Kidney epithelial cell (primary cell): Measurements from ENCODE around the gene ARSJ. TPM values are rescaled to one million over a fixed set of nuclear protein-coding genes. Genes with fewer than 3 reads are reported as not detected.
"Not testable (repeated sequence)": the region's sequence is repeated elsewhere in the genome, so short reads cannot be mapped to it uniquely, and the experiment has no call there.

ENCODE experiments used
- DNase-seq: peaks from one replicate; pipeline ENCODE4 v3.0.0-alpha.2; 2010; ENCODE audit warnings: low read depth
- H3K27me3 ChIP-seq: 2 replicates; pipeline ENCODE4 v1.6.0; 2011; ENCODE audit warnings: low read length; ENCODE audit not compliant: control insufficient read depth, insufficient read depth
- H3K36me3 ChIP-seq: 2 replicates; pipeline ENCODE4 v1.5.1; 2011; ENCODE audit warnings: low read length; ENCODE audit not compliant: control insufficient read depth, insufficient read depth
- H3K4me3 ChIP-seq: 2 replicates; pipeline ENCODE4 v1.5.1; 2011; ENCODE audit warnings: low read depth, mild to moderate bottlenecking, control low read depth, low read length
- CTCF ChIP-seq: IDR thresholded peaks from 2 replicates; pipeline ENCODE4 v1.5.1; 2011; ENCODE audit warnings: mild to moderate bottlenecking, moderate library complexity, low read length, control low read depth, inconsistent platforms; ENCODE audit not compliant: insufficient read depth, poor library complexity, severe bottlenecking
- total RNA-seq: library from RNA; depleted of rRNA; stranded (reverse); fragments of >200 nt; gene quantifications from 2 replicates; pipeline ENCODE4 v1.2.3, GENCODE V29; 2015

Gene ARSJ
- total RNA-seq, 1 donor from 2014 or later: 13.8 TPM

DNA sequence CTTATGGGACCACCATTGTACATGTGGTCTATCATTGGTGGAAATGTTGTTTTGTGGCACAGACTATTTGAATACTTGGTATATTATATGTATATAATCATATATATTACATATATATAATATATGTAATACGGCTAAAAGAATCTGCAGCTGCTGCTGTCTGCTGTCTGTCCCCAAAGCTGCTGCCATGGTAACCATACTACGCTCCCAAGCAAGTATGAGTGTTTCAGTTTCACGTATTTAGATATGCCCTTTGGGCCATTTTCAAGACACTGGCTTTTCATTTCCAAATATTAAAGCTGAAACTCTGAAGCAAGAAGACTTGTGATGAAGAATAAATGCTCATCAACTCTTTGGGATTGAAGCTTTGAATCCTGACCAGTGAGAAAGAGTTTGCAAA lies 42.0 kb upstream of the ARSJ start:
- Histone ChIP-seq H3K36me3 (no peaks in the 10 kb centered on the region), H3K27me3 (no peaks in the 10 kb centered on the region), H3K4me3 (no peak overlapping the region)
- DNase-seq: no peak
- no peak for TF ChIP-seq CTCF

GRCh38 chr4:114019969-114020358 lies 40.5 kb upstream of the ARSJ start:
- DNase-seq: no peak
- no peaks in the 10 kb centered on the region for H3K36me3 ChIP-seq
- no peak for TF ChIP-seq CTCF
- no peak overlapping the region for H3K4me3 ChIP-seq
- no peaks in the 10 kb centered on the region for H3K27me3 ChIP-seq

GRCh38 chr4:114019276-114019968 lies 40.0 kb upstream of the ARSJ start:
- DNase-seq: no peak
- TF ChIP-seq CTCF: no peak
- no peaks in the 10 kb centered on the region for H3K27me3 ChIP-seq
- no peaks in the 10 kb centered on the region for H3K36me3 ChIP-seq
- no peak overlapping the region for H3K4me3 ChIP-seq

- no peak for TF ChIP-seq CTCF
- no peak for DNase-seq
These were observed 37.9 kb upstream of the ARSJ start for GRCh38 chr4:114017120-114017917.

DNA sequence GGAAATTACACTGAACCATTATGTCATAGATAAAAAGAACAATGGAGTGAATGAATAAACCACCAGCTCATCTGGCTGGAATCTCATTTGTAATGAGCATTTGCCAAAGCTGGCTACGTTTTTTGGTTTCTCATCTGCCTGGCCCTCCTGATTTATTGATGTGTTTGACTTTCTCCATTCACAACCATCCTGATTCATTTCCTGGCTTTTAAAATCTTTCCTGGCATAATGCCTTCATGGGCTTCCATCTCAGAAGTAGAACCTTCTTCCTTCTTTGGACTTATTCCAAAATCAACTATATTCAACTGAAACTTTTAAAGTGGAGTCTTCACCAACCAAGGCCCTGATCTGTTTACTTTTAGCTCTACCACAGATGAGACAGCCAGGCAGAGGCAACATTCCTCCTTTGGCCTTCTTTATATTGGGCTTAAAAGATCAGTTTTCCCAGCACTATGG lies 36.0 kb upstream of the ARSJ start:
- Histone ChIP-seq H3K36me3 (no peaks in the 10 kb centered on the region), H3K4me3 (no peak overlapping the region), H3K27me3 (no peaks in the 10 kb centered on the region)
- peak; percentile 95 for DNase-seq
- no peak for TF ChIP-seq CTCF

More at GRCh38 chr4:114017120-114017917, 37.9 kb upstream of the ARSJ start:
- Histone ChIP-seq H3K4me3 (no peak overlapping the region), H3K27me3 (no peaks in the 10 kb centered on the region), H3K36me3 (no peaks in the 10 kb centered on the region)

DNA sequence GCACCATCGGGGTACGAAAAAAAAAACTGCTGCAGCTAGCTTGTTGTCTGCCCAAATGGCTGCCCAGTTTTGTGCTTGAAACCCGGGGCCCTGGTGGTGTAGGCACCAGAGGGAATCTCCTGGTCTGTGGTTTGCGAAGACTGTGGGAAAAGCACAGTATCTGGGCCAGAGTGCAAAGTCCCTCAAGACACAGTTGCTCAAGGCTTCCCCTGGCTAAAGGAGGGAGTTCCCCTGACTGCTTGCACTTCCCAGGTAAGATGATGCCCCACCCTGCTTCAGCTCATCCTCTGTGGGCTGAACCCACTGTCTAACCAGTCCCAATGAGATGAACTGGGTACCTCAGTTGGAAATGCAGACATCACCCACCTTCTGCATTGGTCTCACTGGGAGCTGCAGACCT lies 33.8 kb upstream of the ARSJ start:
- not testable (repeated sequence) for H3K36me3 ChIP-seq, DNase-seq, H3K4me3 ChIP-seq, H3K27me3 ChIP-seq
